ENCODE results near the gene GRIK1. TPM values are rescaled to one million over a fixed set of nuclear protein-coding genes. Genes with fewer than 3 reads are reported as not detected.

GRIK1 gene
- total RNA-seq, 2 donors from 2014 or later: not detected

GRCh38 chr21:29717659-29718058, 222.1 kb downstream of the GRIK1 start:
- Mint-ChIP-seq H3K9me3 (peaks cover 12% of the 10 kb centered on the region), H3K27ac (no peak overlapping the region), H3K4me3 (no peak overlapping the region), H3K4me1 (peaks cover 10% of the 10 kb centered on the region), H3K36me3 (ENCODE audit: low read depth) (no peaks in the 10 kb centered on the region), H3K27me3 (ENCODE audit: insufficient read depth) (no peaks in the 10 kb centered on the region)
- TF ChIP-seq CTCF (conservative IDR thresholded peaks at IDR 0.05): no peak
- Histone ChIP-seq H3K4me3 (ENCODE audit: low read length) (no peak overlapping the region), H3K9ac (ENCODE audit: extremely low read depth, low read length, poor library complexity, severe bottlenecking) (no peak overlapping the region), H3K9me3 (ENCODE audit: control insufficient read depth, low read length) (peaks cover 18% of the 10 kb centered on the region), H3K4me1 (ENCODE audit: control insufficient read depth, insufficient read depth, low read length) (peaks cover 10% of the 10 kb centered on the region), H3K27ac (ENCODE audit: low read depth, low read length) (no peak overlapping the region), H3K27me3 (ENCODE audit: control insufficient read depth, insufficient read depth, low read length, poor library complexity, severe bottlenecking) (no peaks in the 10 kb centered on the region), H3K36me3 (ENCODE audit: control insufficient read depth, insufficient read depth, low read length) (no peaks in the 10 kb centered on the region)
- DNase-seq: no peak
- 88% methylated on average over 1 of the region's 1 CpG; no CpG with 5 or more reads in 1 of the 2 experiments for WGBS, 2 experiments (ENCODE audit: insufficient coverage in 1 of 2, insufficient read length in 1 of 2)

GRCh38 chr21:29716753-29717152, 223.0 kb downstream of the GRIK1 start:
- Histone ChIP-seq H3K9ac (ENCODE audit: extremely low read depth, low read length, poor library complexity, severe bottlenecking) (no peak overlapping the region), H3K27me3 (ENCODE audit: control insufficient read depth, insufficient read depth, low read length, poor library complexity, severe bottlenecking) (no peaks in the 10 kb centered on the region), H3K4me1 (ENCODE audit: control insufficient read depth, insufficient read depth, low read length) (peaks cover 10% of the 10 kb centered on the region), H3K36me3 (ENCODE audit: control insufficient read depth, insufficient read depth, low read length) (no peaks in the 10 kb centered on the region), H3K27ac (ENCODE audit: low read depth, low read length) (no peak overlapping the region), H3K4me3 (ENCODE audit: low read length) (no peak overlapping the region), H3K9me3 (ENCODE audit: control insufficient read depth, low read length) (peaks cover 18% of the 10 kb centered on the region)
- Mint-ChIP-seq H3K27ac (no peak overlapping the region), H3K36me3 (ENCODE audit: low read depth) (no peaks in the 10 kb centered on the region), H3K4me3 (no peak overlapping the region), H3K4me1 (peaks cover 10% of the 10 kb centered on the region), H3K9me3 (peaks cover 12% of the 10 kb centered on the region), H3K27me3 (ENCODE audit: insufficient read depth) (no peaks in the 10 kb centered on the region)
- no peak for TF ChIP-seq CTCF (conservative IDR thresholded peaks at IDR 0.05)
- no peak for DNase-seq
- WGBS, 2 experiments (ENCODE audit: insufficient coverage in 1 of 2, insufficient read length in 1 of 2): 93 to 94% methylated on average over 2 of the region's 2 CpGs

- Histone ChIP-seq H3K9ac (ENCODE audit: extremely low read depth, low read length, poor library complexity, severe bottlenecking) (no peak overlapping the region), H3K4me3 (ENCODE audit: low read length) (no peak overlapping the region), H3K9me3 (ENCODE audit: control insufficient read depth, low read length) (peaks cover 18% of the 10 kb centered on the region), H3K27me3 (ENCODE audit: control insufficient read depth, insufficient read depth, low read length, poor library complexity, severe bottlenecking) (no peaks in the 10 kb centered on the region), H3K4me1 (ENCODE audit: control insufficient read depth, insufficient read depth, low read length) (no peaks in the 10 kb centered on the region), H3K36me3 (ENCODE audit: control insufficient read depth, insufficient read depth, low read length) (no peaks in the 10 kb centered on the region), H3K27ac (ENCODE audit: low read depth, low read length) (no peak overlapping the region)
- Mint-ChIP-seq H3K36me3 (ENCODE audit: low read depth) (no peaks in the 10 kb centered on the region), H3K9me3 (peaks cover 12% of the 10 kb centered on the region), H3K4me3 (no peak overlapping the region), H3K27me3 (ENCODE audit: insufficient read depth) (no peaks in the 10 kb centered on the region), H3K27ac (no peak overlapping the region), H3K4me1 (no peaks in the 10 kb centered on the region)
- TF ChIP-seq CTCF (conservative IDR thresholded peaks at IDR 0.05): no peak
- 86 to 98% methylated on average over 1 to 2 of the region's 2 CpGs for WGBS, 2 experiments (ENCODE audit: insufficient coverage in 1 of 2, insufficient read length in 1 of 2)
- DNase-seq: no peak
These were observed 224.7 kb downstream of the GRIK1 start for GRCh38 chr21:29715089-29715488.
